NK-92 (cell line): Measurements from ENCODE around the gene OR11L1.

Experiments used
- DNase-seq: peaks from one replicate; lab custom pipeline; 2025; ENCODE audit not compliant: unreplicated experiment; lab: John Stamatoyannopoulos, UW

The OR11L1 gene

DNA sequence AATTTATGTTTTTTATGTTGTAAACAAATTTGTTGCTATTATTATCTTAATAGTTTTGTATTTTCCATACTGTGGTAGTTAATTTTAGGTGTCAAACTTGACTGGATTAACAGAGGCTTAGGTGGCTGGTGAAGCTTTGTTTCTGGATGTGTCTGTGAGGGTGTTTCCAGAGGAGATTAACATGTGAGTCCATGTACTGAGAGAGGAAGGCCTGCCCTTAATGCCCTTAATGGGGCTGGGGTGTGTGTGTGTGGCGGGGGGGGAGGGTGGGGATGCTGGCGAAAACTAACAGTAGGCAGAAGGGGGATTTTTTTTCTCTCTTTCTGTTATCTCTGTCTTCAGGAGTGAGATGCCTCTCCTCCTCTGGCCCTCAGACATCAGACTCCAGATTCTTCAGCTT lies 19.6 kb downstream of the OR11L1 start:
- DNase-seq, result no peak

DNA sequence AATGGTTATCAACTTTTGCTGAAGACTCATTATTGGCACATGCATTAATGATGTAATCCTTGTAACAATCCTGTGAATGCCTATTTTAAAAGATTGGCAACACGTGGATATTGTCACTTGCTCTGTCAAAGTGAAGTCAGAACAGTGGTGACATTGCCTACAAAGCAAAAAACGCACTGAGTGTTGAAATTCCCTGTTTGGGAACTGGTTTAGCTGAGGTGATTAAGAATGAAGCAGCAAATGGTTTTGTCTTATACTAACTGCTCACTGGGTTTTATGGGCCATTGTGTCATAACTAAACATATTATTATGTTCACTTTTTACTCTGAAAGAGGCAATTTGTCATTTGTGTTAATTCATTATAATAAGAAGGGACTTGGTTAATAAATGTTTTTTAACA lies 29.1 kb downstream of the OR11L1 start:
- no peak for DNase-seq

DNA sequence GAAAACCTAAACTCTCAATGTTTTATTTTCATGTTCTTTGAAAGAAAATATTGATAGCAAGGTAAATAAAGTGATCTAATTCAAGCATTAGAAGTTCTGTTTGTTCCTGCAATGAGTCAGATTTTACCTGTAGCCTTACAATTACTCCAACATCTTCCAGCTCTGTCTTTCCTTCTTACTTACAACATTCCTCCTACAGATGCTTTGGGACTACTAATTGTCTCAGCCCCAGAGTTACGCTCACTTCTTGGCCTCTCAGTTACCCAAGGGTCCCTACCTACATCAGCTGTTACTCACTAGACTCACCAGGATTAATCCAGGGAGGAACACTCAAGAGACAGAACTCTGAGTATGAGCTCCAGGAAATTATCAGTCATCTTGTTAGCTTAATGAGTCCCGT lies 44.2 kb downstream of the OR11L1 start:
- DNase-seq, result no peak
